Vagina (tissue), 2 donors: ENCODE data around the gene CRTAC1.

Source experiments
- POLR2AphosphoS5 ChIP-seq, 2 donors: sonication (generic); formaldehyde crosslinking; IDR thresholded peaks; one replicate each; pipeline ENCODE4 v1.9.0; 2017; ENCODE audit warnings: antibody characterized with exemption in 2 of 2, mild to moderate bottlenecking in 2 of 2, low read depth in 1 of 2; ENCODE audit not compliant: insufficient read depth in 1 of 2
- TF ChIP-seq, protein P1 (sequence below), 3 experiments: fragments of 450-650 bp in 2 of 3; fragments of 200-600 bp in 1 of 3; sonication (generic) in 1 of 3; IDR thresholded peaks; one replicate each; pipeline ENCODE4 v1.5.1; 2017 to 2019; ENCODE audit warnings: antibody characterized with exemption in 3 of 3, mild to moderate bottlenecking in 2 of 3, moderate library complexity in 2 of 3

- TF ChIP-seq, protein P1, sequence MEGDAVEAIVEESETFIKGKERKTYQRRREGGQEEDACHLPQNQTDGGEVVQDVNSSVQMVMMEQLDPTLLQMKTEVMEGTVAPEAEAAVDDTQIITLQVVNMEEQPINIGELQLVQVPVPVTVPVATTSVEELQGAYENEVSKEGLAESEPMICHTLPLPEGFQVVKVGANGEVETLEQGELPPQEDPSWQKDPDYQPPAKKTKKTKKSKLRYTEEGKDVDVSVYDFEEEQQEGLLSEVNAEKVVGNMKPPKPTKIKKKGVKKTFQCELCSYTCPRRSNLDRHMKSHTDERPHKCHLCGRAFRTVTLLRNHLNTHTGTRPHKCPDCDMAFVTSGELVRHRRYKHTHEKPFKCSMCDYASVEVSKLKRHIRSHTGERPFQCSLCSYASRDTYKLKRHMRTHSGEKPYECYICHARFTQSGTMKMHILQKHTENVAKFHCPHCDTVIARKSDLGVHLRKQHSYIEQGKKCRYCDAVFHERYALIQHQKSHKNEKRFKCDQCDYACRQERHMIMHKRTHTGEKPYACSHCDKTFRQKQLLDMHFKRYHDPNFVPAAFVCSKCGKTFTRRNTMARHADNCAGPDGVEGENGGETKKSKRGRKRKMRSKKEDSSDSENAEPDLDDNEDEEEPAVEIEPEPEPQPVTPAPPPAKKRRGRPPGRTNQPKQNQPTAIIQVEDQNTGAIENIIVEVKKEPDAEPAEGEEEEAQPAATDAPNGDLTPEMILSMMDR (IDR thresholded peaks at IDR 0.05) = no peak
- no peak for TF ChIP-seq POLR2AphosphoS5 (IDR thresholded peaks at IDR 0.05; ENCODE audit: insufficient read depth in 1 of 2, low read depth in 1 of 2)
Observed at GRCh38 chr10:97999923-98000248, 30.5 kb downstream of the CRTAC1 start.
